ENCODE results near the gene COL6A3. TPM values are rescaled to one million over a fixed set of nuclear protein-coding genes. Genes with fewer than 3 reads are reported as not detected.
"Not testable (repeated sequence)": the region's sequence is repeated elsewhere in the genome, so short reads cannot be mapped to it uniquely, and the experiment has no call there.

Gene COL6A3
- total and polyA plus RNA-seq, 7 donors = 2.8 to 715 (median 233) TPM

DNA sequence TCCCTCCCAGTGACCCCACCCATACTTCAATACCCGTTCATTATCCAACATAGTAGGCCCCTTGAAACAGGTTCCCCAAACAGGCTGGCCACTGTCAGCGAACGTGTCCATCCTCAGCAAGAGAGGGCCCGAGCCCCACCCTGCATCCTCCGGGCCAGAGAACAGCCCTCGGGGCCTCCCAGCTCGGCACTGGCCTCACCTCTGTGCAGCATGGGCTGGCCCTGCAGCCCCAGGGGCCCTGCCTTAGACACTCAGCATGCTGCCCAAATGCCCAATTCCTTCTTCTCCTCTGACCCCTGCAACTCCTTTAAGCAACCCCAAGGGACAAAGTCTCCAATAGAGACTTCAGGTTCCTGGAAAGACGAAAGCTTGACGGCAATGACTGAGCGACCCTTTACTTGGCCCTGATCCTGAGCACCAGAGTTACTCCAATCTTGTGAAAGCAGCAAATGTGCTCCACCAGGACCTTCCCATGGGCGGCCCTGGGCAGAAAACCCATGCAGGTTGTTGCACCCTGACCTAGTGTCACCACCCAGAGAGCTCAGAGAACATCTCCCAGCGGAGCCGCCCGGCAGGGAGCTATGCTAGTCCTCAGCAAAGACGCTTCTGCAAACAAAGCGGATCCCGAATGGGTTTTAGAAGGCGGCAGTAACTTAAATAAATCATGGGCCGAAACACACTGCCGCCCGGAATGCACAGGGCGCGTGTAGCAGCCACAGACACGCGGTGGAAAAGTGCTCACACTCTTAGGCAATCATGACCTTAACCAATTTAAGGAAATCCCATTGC lies 782 bp downstream of the COL6A3 start:
- DNase-seq = peak; percentile 81
- Histone ChIP-seq H3K27me3 (no peaks in the 10 kb centered on the region), H3K4me1 (peaks cover 0 to 27% (median 13%) of the 10 kb centered on the region in 4 donors), H3K36me3 (no peaks in the 10 kb centered on the region), H3K9me3 (no peaks in the 10 kb centered on the region), H3K27ac (peak overlapping the region; percentile 84 to 96 (median 94)), H3K4me3 (peak overlapping the region; percentile 53 to 81 (median 74))
- intact Hi-C loops (cut with DNase I) = no loop called here
- TF ChIP-seq, protein P1, sequence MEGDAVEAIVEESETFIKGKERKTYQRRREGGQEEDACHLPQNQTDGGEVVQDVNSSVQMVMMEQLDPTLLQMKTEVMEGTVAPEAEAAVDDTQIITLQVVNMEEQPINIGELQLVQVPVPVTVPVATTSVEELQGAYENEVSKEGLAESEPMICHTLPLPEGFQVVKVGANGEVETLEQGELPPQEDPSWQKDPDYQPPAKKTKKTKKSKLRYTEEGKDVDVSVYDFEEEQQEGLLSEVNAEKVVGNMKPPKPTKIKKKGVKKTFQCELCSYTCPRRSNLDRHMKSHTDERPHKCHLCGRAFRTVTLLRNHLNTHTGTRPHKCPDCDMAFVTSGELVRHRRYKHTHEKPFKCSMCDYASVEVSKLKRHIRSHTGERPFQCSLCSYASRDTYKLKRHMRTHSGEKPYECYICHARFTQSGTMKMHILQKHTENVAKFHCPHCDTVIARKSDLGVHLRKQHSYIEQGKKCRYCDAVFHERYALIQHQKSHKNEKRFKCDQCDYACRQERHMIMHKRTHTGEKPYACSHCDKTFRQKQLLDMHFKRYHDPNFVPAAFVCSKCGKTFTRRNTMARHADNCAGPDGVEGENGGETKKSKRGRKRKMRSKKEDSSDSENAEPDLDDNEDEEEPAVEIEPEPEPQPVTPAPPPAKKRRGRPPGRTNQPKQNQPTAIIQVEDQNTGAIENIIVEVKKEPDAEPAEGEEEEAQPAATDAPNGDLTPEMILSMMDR (IDR thresholded peaks at IDR 0.05) = no peak
- peak in 2 of 4 donors; percentile 26 to 28 for TF ChIP-seq POLR2AphosphoS5 (IDR thresholded peaks at IDR 0.05)
- 39 to 57% methylated on average over 25 of the region's 25 CpGs for WGBS, 2 donors

DNA sequence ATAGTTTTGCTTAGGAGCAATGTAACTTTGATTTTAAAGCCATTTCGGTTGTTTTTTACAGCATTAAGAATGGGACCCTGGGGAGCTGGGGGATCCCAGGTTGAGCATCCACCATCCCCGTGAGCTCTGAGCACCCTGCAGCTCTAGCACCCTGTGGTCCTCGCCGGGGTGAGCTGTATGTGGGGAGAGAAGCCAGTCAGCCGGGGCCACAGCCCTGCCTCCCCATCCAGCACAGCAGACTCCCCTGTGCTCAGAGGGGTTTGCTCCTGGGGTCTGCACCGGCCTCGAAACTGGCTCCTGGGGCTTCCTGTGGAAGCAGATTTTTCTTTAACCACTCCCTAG lies 1.3 kb downstream of the COL6A3 start:
- WGBS, 2 donors = 65 to 74% methylated on average over 7 of the region's 7 CpGs
- peaks cover 0 to 33% (median 18%) of the 10 kb centered on the region in 4 donors for H3K4me1 ChIP-seq

DNA sequence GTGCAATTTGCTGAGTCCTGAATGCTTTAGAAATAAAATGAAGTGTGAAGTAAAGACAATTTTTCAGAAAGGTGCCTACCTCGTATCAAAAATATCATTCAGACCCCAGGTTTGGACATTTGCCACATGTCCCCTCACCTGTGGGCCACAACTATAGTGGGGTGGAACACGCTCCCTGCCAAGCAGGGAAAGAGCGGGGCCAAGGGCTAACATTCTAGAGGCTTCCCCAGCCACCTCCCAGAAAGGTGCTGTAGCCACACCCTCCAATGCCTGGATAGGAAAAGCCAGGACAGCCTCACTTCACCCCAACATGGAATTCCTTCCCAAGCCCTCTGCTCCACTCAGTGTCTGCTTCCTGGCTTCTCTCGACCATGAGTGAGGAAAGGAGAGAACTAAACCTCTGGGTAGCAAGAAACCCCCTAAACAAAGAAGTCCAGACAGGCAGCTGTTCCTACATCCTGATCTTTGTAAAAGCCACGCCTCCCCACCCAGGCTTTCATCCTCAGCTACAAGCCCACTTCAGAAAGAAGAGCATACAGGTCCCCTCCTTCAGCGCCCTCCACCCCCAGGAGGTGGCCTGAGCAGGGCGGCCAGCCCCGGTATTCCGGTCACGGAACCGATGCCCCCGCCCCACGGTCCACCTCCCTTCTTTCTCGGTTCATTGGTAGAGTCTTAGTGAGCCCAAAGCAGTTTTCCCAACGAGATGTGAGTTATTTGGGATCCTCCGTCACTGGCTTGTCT lies 2.1 kb downstream of the COL6A3 start:
- H3K27me3 ChIP-seq = no peaks in the 10 kb centered on the region
- peaks cover 0 to 40% (median 26%) of the 10 kb centered on the region in 4 donors for H3K4me1 ChIP-seq
- H3K27ac ChIP-seq = peak overlapping the region; percentile 84 to 96 (median 94)
- TF ChIP-seq, protein P1 (IDR thresholded peaks at IDR 0.05) = no peak
- TF ChIP-seq EP300 (IDR thresholded peaks at IDR 0.05) (no peak), POLR2A (IDR thresholded peaks at IDR 0.05) (peak; percentile 35 to 48), POLR2AphosphoS5 (IDR thresholded peaks at IDR 0.05) (peak in 3 of 4 donors; percentile 61 to 77 (median 70))
- 68 to 72% methylated on average over 16 of the region's 16 CpGs for WGBS, 2 donors
- DNase-seq = peak; percentile 86
- peak overlapping the region; percentile 53 to 81 (median 74) for H3K4me3 ChIP-seq
- H3K36me3 ChIP-seq = no peaks in the 10 kb centered on the region
- intact Hi-C loops (cut with DNase I) = loop anchor here (2.0 kb wide), 1 partner anchor 285 kb away; no protein-coding TSS in a partner anchor
- no peaks in the 10 kb centered on the region for H3K9me3 ChIP-seq

More for the DNA sequence above, 1.3 kb downstream of the COL6A3 start:
- DNase-seq = peak; percentile 69
- TF ChIP-seq, protein P1 (IDR thresholded peaks at IDR 0.05) = no peak
- TF ChIP-seq POLR2A (IDR thresholded peaks at IDR 0.05) (no peak), EP300 (IDR thresholded peaks at IDR 0.05) (no peak), POLR2AphosphoS5 (IDR thresholded peaks at IDR 0.05) (no peak)
- peak overlapping the region; percentile 53 to 81 (median 74) for H3K4me3 ChIP-seq
- peak overlapping the region; percentile 84 to 96 (median 94) for H3K27ac ChIP-seq
- H3K27me3 ChIP-seq = no peaks in the 10 kb centered on the region
- intact Hi-C loops (cut with DNase I) = no loop called here
- no peaks in the 10 kb centered on the region for H3K36me3 ChIP-seq
- H3K9me3 ChIP-seq = no peaks in the 10 kb centered on the region

DNA sequence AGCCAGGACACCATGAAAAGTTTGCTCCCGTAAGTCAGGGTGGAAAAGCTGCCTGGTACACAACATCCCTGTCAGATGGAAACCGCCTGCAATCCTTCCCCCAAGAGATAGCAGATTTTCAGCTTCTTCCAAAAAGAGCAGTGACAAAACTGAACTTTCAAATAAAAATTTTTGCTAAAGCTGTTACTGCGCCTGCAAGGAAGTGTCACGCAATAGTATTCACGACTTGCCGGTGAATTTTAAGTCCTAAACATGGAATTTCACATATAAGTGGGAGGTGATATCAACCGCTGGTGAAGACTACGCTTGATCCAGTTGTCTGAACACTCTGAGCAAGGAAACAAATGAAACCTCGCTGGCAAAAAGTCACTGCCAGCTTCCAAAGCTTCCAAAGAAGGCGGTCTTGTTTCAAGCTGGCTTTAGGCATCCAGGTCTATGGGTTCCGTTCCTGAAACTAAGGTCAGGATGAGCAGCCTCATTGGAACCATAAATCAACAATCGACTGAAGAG lies 2.8 kb downstream of the COL6A3 start:
- H3K4me3 ChIP-seq = peak overlapping the region; percentile 53 to 81 (median 74)
- DNase-seq = peak; percentile 74
- peaks cover 0 to 47% (median 31%) of the 10 kb centered on the region in 4 donors for H3K4me1 ChIP-seq
- H3K9me3 ChIP-seq = no peaks in the 10 kb centered on the region
- H3K27ac ChIP-seq = peak overlapping the region; percentile 84 to 96 (median 94)
- peak; percentile 11 to 56 (median 54) for TF ChIP-seq POLR2AphosphoS5 (IDR thresholded peaks at IDR 0.05)
- TF ChIP-seq, protein P1 (IDR thresholded peaks at IDR 0.05) = no peak
- TF ChIP-seq POLR2A (IDR thresholded peaks at IDR 0.05) = peak in 1 of 2 donors; percentile 20
- no peak for TF ChIP-seq EP300 (IDR thresholded peaks at IDR 0.05)
- H3K36me3 ChIP-seq = no peaks in the 10 kb centered on the region
- WGBS, 2 donors = 75 to 77% methylated on average over 12 of the region's 12 CpGs
- no peaks in the 10 kb centered on the region for H3K27me3 ChIP-seq
- intact Hi-C loops (cut with DNase I) = loop anchor here (2.0 kb wide), 1 partner anchor 284 kb away; no protein-coding TSS in a partner anchor

DNA sequence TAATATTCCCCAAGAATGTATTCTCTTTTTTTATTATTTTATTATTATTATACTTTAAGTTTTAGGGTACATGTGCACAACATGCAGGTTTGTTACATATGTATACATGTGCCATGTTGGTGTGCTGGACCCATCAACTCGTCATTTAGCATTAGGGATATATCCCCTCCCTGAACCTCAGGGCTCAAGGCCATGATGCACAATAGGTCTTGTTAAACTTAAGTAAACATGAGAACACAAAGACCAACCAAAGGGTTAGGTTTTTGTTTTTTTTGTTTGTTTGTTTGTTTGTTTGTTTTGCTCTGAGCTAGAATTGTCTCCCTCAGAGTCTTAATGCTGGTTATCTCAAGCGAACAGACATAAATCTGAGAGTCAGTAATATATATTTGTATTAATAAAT lies 4.7 kb downstream of the COL6A3 start:
- DNase-seq, H3K27me3 ChIP-seq, H3K36me3 ChIP-seq, H3K9me3 ChIP-seq: not testable (repeated sequence)
- intact Hi-C loops (cut with DNase I) = loop anchor here (2.0 kb wide), 1 partner anchor 238 kb away; no protein-coding TSS in a partner anchor
- H3K27ac ChIP-seq = peak overlapping the region; percentile 84 to 96 (median 94)
- 63 to 77% methylated on average over 2 of the region's 2 CpGs for WGBS, 2 donors
- peaks cover 0 to 66% (median 49%) of the 10 kb centered on the region in 4 donors for H3K4me1 ChIP-seq
- peak overlapping the region in 3 of 4 donors; percentile 66 to 81 (median 81) for H3K4me3 ChIP-seq

Measured in sigmoid colon (tissue), 7 donors.